ENCODE measurements around the gene POLR3C. TPM values are rescaled to one million over a fixed set of nuclear protein-coding genes. Genes with fewer than 3 reads are reported as not detected.
A peak's percentile ranks its signal among the peaks of the same experiment; 100 is the strongest.

Gene POLR3C
- total and polyA plus RNA-seq, 2 experiments from 2014 or later = 15.1 to 23.9 TPM

GRCh38 chr1:145855426-145855948, 31.5 kb downstream of the POLR3C start:
- no peak overlapping the region for H3K27ac ChIP-seq (ENCODE audit: low read depth)
- Mint-ChIP-seq H3K27me3 (ENCODE audit: insufficient read depth, low read depth, poor library complexity) (peaks cover 20% of the 10 kb centered on the region), H3K9me3 (peaks cover 23% of the 10 kb centered on the region), H3K27ac (no peak overlapping the region), H3K4me1 (peaks cover 6% of the 10 kb centered on the region), H3K36me3 (ENCODE audit: low read depth) (peaks cover 64% of the 10 kb centered on the region), H3K4me3 (no peak overlapping the region; the same call in 2 of the 3 replicates)
- peaks cover 7% of the 10 kb centered on the region for H3K4me1 ChIP-seq (ENCODE audit: insufficient read depth)
- H3K9me2 ChIP-seq (ENCODE audit: insufficient read depth) = peaks cover 5% of the 10 kb centered on the region; the same call in 1 of the 2 replicates
- DNase-seq (ENCODE audit: low spot score) (no peak), ATAC-seq (no peak)
- no peak overlapping the region for H3K4me2 ChIP-seq
- H3F3A ChIP-seq (replicated peaks; ENCODE audit: low read depth) = peaks cover 5% of the 10 kb centered on the region; the same call in 1 of the 2 replicates
- peaks cover 9% of the 10 kb centered on the region for H4K20me1 ChIP-seq (replicated peaks; ENCODE audit: insufficient read depth)
- no peak overlapping the region for H2AFZ ChIP-seq
- H3K36me3 ChIP-seq (ENCODE audit: insufficient read depth) = peaks cover 22% of the 10 kb centered on the region
- peaks cover 8% of the 10 kb centered on the region for H3K79me2 ChIP-seq (replicated peaks; ENCODE audit: insufficient read depth)
- TF ChIP-seq EZH2phosphoT487 (IDR thresholded peaks at IDR 0.05; ENCODE audit: unreplicated experiment) = no peak
- no peak for TF ChIP-seq ZNF331 (CRISPR knock-in tag; IDR thresholded peaks at IDR 0.05; ENCODE audit: low read depth)
- no peak for TF ChIP-seq EZH2 (IDR thresholded peaks at IDR 0.05; ENCODE audit: low read depth, unreplicated experiment)
- peak; percentile 27 to 34; a peak in 3 of 4 replicates for TF ChIP-seq CTCF (conservative IDR thresholded peaks at IDR 0.05; ENCODE audit: low read depth in 2 of 2)
- H3K4me3 ChIP-seq = no peak overlapping the region
- H3K27me3 ChIP-seq (ENCODE audit: insufficient read depth) = no peaks in the 10 kb centered on the region

GRCh38 chr1:145857170-145857569, 33.2 kb downstream of the POLR3C start:
- peak overlapping the region; percentile 16; the same call in 1 of the 3 replicates for H3K4me3 Mint-ChIP-seq
- H3K4me2 ChIP-seq = no peak overlapping the region
- no peak for TF ChIP-seq REST (IDR thresholded peaks at IDR 0.05; ENCODE audit: unreplicated experiment)

More at GRCh38 chr1:145857170-145857569, 33.2 kb downstream of the POLR3C start:
- peaks cover 20% of the 10 kb centered on the region for H3K27me3 Mint-ChIP-seq (ENCODE audit: insufficient read depth, low read depth, poor library complexity)
- Histone ChIP-seq H3K4me3 (no peak overlapping the region), H3K79me2 (replicated peaks; ENCODE audit: insufficient read depth) (peaks cover 8% of the 10 kb centered on the region), H3K27me3 (ENCODE audit: insufficient read depth) (no peaks in the 10 kb centered on the region), H4K20me1 (replicated peaks; ENCODE audit: insufficient read depth) (peaks cover 6% of the 10 kb centered on the region; the same call in 1 of the 2 replicates), H3K36me3 (ENCODE audit: insufficient read depth) (peaks cover 20% of the 10 kb centered on the region), H3K4me1 (ENCODE audit: insufficient read depth) (peaks cover 7% of the 10 kb centered on the region), H2AFZ (no peak overlapping the region), H3K9me2 (ENCODE audit: insufficient read depth) (peaks cover 5% of the 10 kb centered on the region; the same call in 1 of the 2 replicates), H3K27ac (ENCODE audit: low read depth) (no peak overlapping the region), H3F3A (replicated peaks; ENCODE audit: low read depth) (peaks cover 5% of the 10 kb centered on the region; the same call in 1 of the 2 replicates)
- DNase-seq (ENCODE audit: low spot score) (no peak), ATAC-seq (no peak)
- H3K27ac Mint-ChIP-seq = no peak overlapping the region
- H3K4me1 Mint-ChIP-seq = peaks cover 6% of the 10 kb centered on the region
- H3K9me3 Mint-ChIP-seq = peaks cover 23% of the 10 kb centered on the region
- peaks cover 51% of the 10 kb centered on the region for H3K36me3 Mint-ChIP-seq (ENCODE audit: low read depth)

All from GM23338 (cell line).